EH (cell line): ENCODE measurements around the gene CHRNB4.
"Not testable (repeated sequence)": the region's sequence is repeated elsewhere in the genome, so short reads cannot be mapped to it uniquely, and the experiment has no call there.

ENCODE experiments used
- DNase-seq: peaks from one replicate; pipeline ENCODE4 v3.0.0-alpha.2; 2015; ENCODE audit warnings: low read depth

Gene CHRNB4

GRCh38 chr15:78641102-78641748 is at the start of gene CHRNB4:
Gene CHRNB4 (minus strand): TSS chr15:78641210. CDS start chr15:78641133, 77 bp downstream.
- peak; percentile 8 for DNase-seq

- no peak for DNase-seq
Observed at GRCh38 chr15:78689626-78690025, 48.6 kb upstream of the CHRNB4 start.

- no peak for DNase-seq
Observed at GRCh38 chr15:78685925-78686324, 44.9 kb upstream of the CHRNB4 start.

- no peak for DNase-seq
Observed at GRCh38 chr15:78685159-78685921, 44.3 kb upstream of the CHRNB4 start.

- DNase-seq = no peak
Observed at GRCh38 chr15:78684657-78685056, 43.6 kb upstream of the CHRNB4 start.

GRCh38 chr15:78683599-78683998 is 42.6 kb upstream of the CHRNB4 start:
- not testable (repeated sequence) for DNase-seq

- DNase-seq = no peak
Observed at GRCh38 chr15:78682693-78683410, 41.8 kb upstream of the CHRNB4 start.

- DNase-seq = no peak
Observed at GRCh38 chr15:78682004-78682651, 41.1 kb upstream of the CHRNB4 start.

GRCh38 chr15:78681281-78682003 is 40.4 kb upstream of the CHRNB4 start:
- DNase-seq = no peak

- no peak for DNase-seq
Observed at GRCh38 chr15:78680431-78681075, 39.5 kb upstream of the CHRNB4 start.

GRCh38 chr15:78679089-78679511 is 38.1 kb upstream of the CHRNB4 start:
- DNase-seq = no peak

GRCh38 chr15:78676424-78677110 is 35.6 kb upstream of the CHRNB4 start:
- no peak for DNase-seq

GRCh38 chr15:78675617-78676360 is 34.8 kb upstream of the CHRNB4 start:
- no peak for DNase-seq

- no peak for DNase-seq
Observed at GRCh38 chr15:78675206-78675605, 34.2 kb upstream of the CHRNB4 start.

- no peak for DNase-seq
Observed at GRCh38 chr15:78673917-78674444, 33.0 kb upstream of the CHRNB4 start.

GRCh38 chr15:78673476-78673875 is 32.5 kb upstream of the CHRNB4 start:
- DNase-seq = no peak

- no peak for DNase-seq
Observed at GRCh38 chr15:78672285-78673014, 31.4 kb upstream of the CHRNB4 start.

- DNase-seq = no peak
Observed at GRCh38 chr15:78671626-78672211, 30.7 kb upstream of the CHRNB4 start.
